Stomach smooth muscle (tissue), 2 donors: ENCODE results near the gene TMEM33.
A peak's percentile ranks its signal among the peaks of the same experiment; 100 is the strongest.
"Not testable (repeated sequence)": the region's sequence is repeated elsewhere in the genome, so short reads cannot be mapped to it uniquely, and the experiment has no call there.

Source experiments
- H3K27ac ChIP-seq: one replicate; pipeline ENCODE4 v1.7.0; 2013; ENCODE audit warnings: mild to moderate bottlenecking, low read length, inconsistent platforms
- H3K27me3 ChIP-seq, 2 donors: one replicate each; pipeline ENCODE4 v1.7.0; 2013; ENCODE audit warnings: low read length in 2 of 2; ENCODE audit not compliant: insufficient read depth in 2 of 2, control insufficient read depth in 1 of 2
- H3K36me3 ChIP-seq, 2 donors: one replicate each; pipeline ENCODE4 v1.7.0; 2013; ENCODE audit warnings: low read length in 2 of 2; ENCODE audit not compliant: control insufficient read depth in 2 of 2, insufficient read depth in 2 of 2
- H3K4me1 ChIP-seq: one replicate; pipeline ENCODE4 v1.7.0; 2013; ENCODE audit warnings: low read length; ENCODE audit not compliant: control insufficient read depth, insufficient read depth
- H3K4me3 ChIP-seq, 2 donors: one replicate each; pipeline ENCODE4 v1.7.0; 2013; ENCODE audit warnings: low read length in 2 of 2
- H3K9ac ChIP-seq, 2 donors: one replicate each; pipeline ENCODE4 v1.7.0; 2013; ENCODE audit warnings: low read length in 2 of 2, mild to moderate bottlenecking in 1 of 2
- H3K9me3 ChIP-seq, 2 donors: one replicate each; pipeline ENCODE4 v1.7.0; 2013; ENCODE audit warnings: low read length in 2 of 2; ENCODE audit not compliant: control insufficient read depth in 2 of 2
- donor health status: healthy.
- donor health status: Pancreatic carcinoma.

The TMEM33 gene

GRCh38 chr4:41913509-41913908 is 21.7 kb upstream of the TMEM33 start:
- H3K36me3 ChIP-seq, result no peaks in the 10 kb centered on the region
- H3K4me3 ChIP-seq, result no peak overlapping the region
- H3K27me3 ChIP-seq, result no peaks in the 10 kb centered on the region
- H3K9me3 ChIP-seq, result no peaks in the 10 kb centered on the region
- no peaks in the 10 kb centered on the region for H3K4me1 ChIP-seq
- no peak overlapping the region for H3K9ac ChIP-seq
- no peak overlapping the region for H3K27ac ChIP-seq

- Histone ChIP-seq H3K4me1 (no peaks in the 10 kb centered on the region), H3K27me3 (no peaks in the 10 kb centered on the region), H3K4me3 (no peak overlapping the region), H3K9me3 (no peaks in the 10 kb centered on the region), H3K27ac (no peak overlapping the region), H3K36me3 (no peaks in the 10 kb centered on the region), H3K9ac (no peak overlapping the region)
Observed at GRCh38 chr4:41918278-41918677, 17.0 kb upstream of the TMEM33 start.

- not testable (repeated sequence) for H3K27me3 ChIP-seq, H3K27ac ChIP-seq, H3K36me3 ChIP-seq, H3K9ac ChIP-seq, H3K9me3 ChIP-seq, H3K4me3 ChIP-seq, H3K4me1 ChIP-seq
Observed at GRCh38 chr4:41920416-41920815, 14.8 kb upstream of the TMEM33 start.

GRCh38 chr4:41921476-41921875 is 13.8 kb upstream of the TMEM33 start:
- H3K4me3 ChIP-seq, result no peak overlapping the region
- H3K27me3 ChIP-seq, result no peaks in the 10 kb centered on the region
- no peaks in the 10 kb centered on the region for H3K4me1 ChIP-seq
- H3K9me3 ChIP-seq, result no peaks in the 10 kb centered on the region
- H3K36me3 ChIP-seq, result no peaks in the 10 kb centered on the region
- H3K9ac ChIP-seq, result no peak overlapping the region
- no peak overlapping the region for H3K27ac ChIP-seq

GRCh38 chr4:41927796-41928499 is 7.3 kb upstream of the TMEM33 start:
- no peaks in the 10 kb centered on the region for H3K27me3 ChIP-seq
- no peaks in the 10 kb centered on the region for H3K9me3 ChIP-seq
- H3K27ac ChIP-seq, result no peak overlapping the region
- no peak overlapping the region for H3K4me3 ChIP-seq
- no peaks in the 10 kb centered on the region for H3K4me1 ChIP-seq
- no peaks in the 10 kb centered on the region for H3K36me3 ChIP-seq
- no peak overlapping the region for H3K9ac ChIP-seq

- no peaks in the 10 kb centered on the region for H3K9me3 ChIP-seq
- H3K27ac ChIP-seq, result no peak overlapping the region
- no peak overlapping the region for H3K4me3 ChIP-seq
- no peaks in the 10 kb centered on the region for H3K27me3 ChIP-seq
- no peak overlapping the region for H3K9ac ChIP-seq
- no peaks in the 10 kb centered on the region for H3K4me1 ChIP-seq
- H3K36me3 ChIP-seq, result no peaks in the 10 kb centered on the region
Observed at GRCh38 chr4:41930139-41930831, 4.9 kb upstream of the TMEM33 start.

GRCh38 chr4:41932988-41933387 is 2.2 kb upstream of the TMEM33 start:
- no peaks in the 10 kb centered on the region for H3K9me3 ChIP-seq
- H3K27ac ChIP-seq, result no peak overlapping the region
- H3K36me3 ChIP-seq, result no peaks in the 10 kb centered on the region
- H3K4me1 ChIP-seq, result peaks cover 9% of the 10 kb centered on the region
- H3K27me3 ChIP-seq, result no peaks in the 10 kb centered on the region
- no peak overlapping the region for H3K4me3 ChIP-seq
- H3K9ac ChIP-seq, result no peak overlapping the region

- Histone ChIP-seq H3K9ac (no peak overlapping the region), H3K4me3 (peak overlapping the region in 1 of 2 donors; percentile 95), H3K36me3 (peaks cover 0 to 1% of the 10 kb centered on the region in 2 donors), H3K27me3 (no peaks in the 10 kb centered on the region), H3K4me1 (peaks cover 9% of the 10 kb centered on the region), H3K27ac (no peak overlapping the region), H3K9me3 (no peaks in the 10 kb centered on the region)
Observed at GRCh38 chr4:41933997-41934503, 1.2 kb upstream of the TMEM33 start.

GRCh38 chr4:41934514-41934900 is 722 bp upstream of the TMEM33 start:
- H3K4me3 ChIP-seq, result peak overlapping the region; percentile 95
- peaks cover 0 to 5% of the 10 kb centered on the region in 2 donors for H3K36me3 ChIP-seq
- H3K9me3 ChIP-seq, result no peaks in the 10 kb centered on the region
- H3K27me3 ChIP-seq, result no peaks in the 10 kb centered on the region
- H3K27ac ChIP-seq, result peak overlapping the region; percentile 73
- H3K4me1 ChIP-seq, result peaks cover 9% of the 10 kb centered on the region
- no peak overlapping the region for H3K9ac ChIP-seq

- Histone ChIP-seq H3K4me1 (peaks cover 9% of the 10 kb centered on the region), H3K4me3 (peak overlapping the region; percentile 95), H3K27me3 (no peaks in the 10 kb centered on the region)
Observed at GRCh38 chr4:41935652-41936021, 408 bp downstream of the TMEM33 start.

More at GRCh38 chr4:41935652-41936021, 408 bp downstream of the TMEM33 start:
- Histone ChIP-seq H3K27ac (peak overlapping the region; percentile 73), H3K36me3 (peaks cover 0 to 5% of the 10 kb centered on the region in 2 donors), H3K9ac (peak overlapping the region; percentile 91 to 94), H3K9me3 (no peaks in the 10 kb centered on the region)
